Fibroblast of lung (primary cell): Measurements from ENCODE around the gene DNAH6.

Experiments used
- CTCF ChIP-seq, 2 donors: IDR thresholded peaks in 1 of 2; conservative IDR thresholded peaks in 1 of 2; 1 replicate in 1 of 2; 2 replicates in 1 of 2; pipeline ENCODE4 v1.5.1; 2011 to 2012; ENCODE audit warnings: low read length in 2 of 2, control low read depth in 1 of 2, inconsistent platforms in 1 of 2, low read depth in 1 of 2, mild to moderate bottlenecking in 1 of 2
- EZH2 ChIP-seq: IDR thresholded peaks from 2 replicates; pipeline ENCODE4 v1.5.1; 2012; ENCODE audit warnings: low read length, control low read depth, mild to moderate bottlenecking; ENCODE audit errors: missing control alignments

- TF ChIP-seq EZH2 (no peak), CTCF (conservative IDR thresholded peaks at IDR 0.05 in 1 of 2, IDR thresholded peaks at IDR 0.05 in 1 of 2; ENCODE audit: low read depth in 1 of 2, low read length in 2 of 2) (no peak)
Observed at GRCh38 chr2:84823229-84823628, 306.9 kb downstream of the DNAH6 start.
